MM.1S (cell line): ENCODE results near the gene PORCN.

Source experiments
- DNase-seq: peaks from one replicate; pipeline ENCODE4 v3.0.0-alpha.2; 2015
- H2AFZ ChIP-seq: fragments of 300-600 bp; sonication (generic); 2 replicates; pipeline ENCODE4 v1.6.0; 2016; ENCODE audit warnings: antibody characterized with exemption, low read length
- H3F3A ChIP-seq: fragments of 300-600 bp; sonication (generic); 2 replicates; pipeline ENCODE4 v1.6.1; 2016; ENCODE audit warnings: mild to moderate bottlenecking, antibody characterized with exemption, low read length, moderate library complexity, mixed read lengths; ENCODE audit not compliant: insufficient read depth
- H3K27ac ChIP-seq: fragments of 300-600 bp; sonication (generic); 2 replicates; pipeline ENCODE4 v1.5.1; 2016; ENCODE audit warnings: mild to moderate bottlenecking, low read length
- H3K27me3 ChIP-seq: fragments of 300-600 bp; sonication (generic); replicated peaks from 2 replicates; pipeline ENCODE4 v1.6.0; 2016; ENCODE audit warnings: low read length; ENCODE audit not compliant: insufficient read depth
- H3K36me3 ChIP-seq: fragments of 300-600 bp; sonication (generic); replicated peaks from 2 replicates; pipeline ENCODE4 v1.6.1; 2016; ENCODE audit warnings: mild to moderate bottlenecking, low read length, mixed read lengths; ENCODE audit not compliant: insufficient read depth
- H3K4me1 ChIP-seq: fragments of 300-600 bp; sonication (generic); 2 replicates; pipeline ENCODE4 v1.6.1; 2016; ENCODE audit warnings: low read length, mixed read lengths
- H3K4me2 ChIP-seq: fragments of 300-600 bp; sonication (generic); 2 replicates; pipeline ENCODE4 v1.6.0; 2016; ENCODE audit warnings: low read depth, low read length
- H3K4me3 ChIP-seq: fragments of 300-600 bp; sonication (generic); 2 replicates; pipeline ENCODE4 v1.5.1; 2016; ENCODE audit warnings: low read length, mixed read lengths
- H3K79me2 ChIP-seq: fragments of 300-600 bp; sonication (generic); 2 replicates; pipeline ENCODE4 v1.6.1; 2016; ENCODE audit warnings: mixed run types, low read length, mixed read lengths
- H3K9ac ChIP-seq: fragments of 300-600 bp; sonication (generic); 2 replicates; pipeline ENCODE4 v1.6.1; 2016; ENCODE audit warnings: low read length, mixed read lengths
- H3K9me2 ChIP-seq: fragments of 300-600 bp; sonication (generic); replicated peaks from 2 replicates; pipeline ENCODE4 v1.6.1; 2016; ENCODE audit warnings: mild to moderate bottlenecking, low read length, mixed read lengths; ENCODE audit not compliant: insufficient read depth
- H3K9me3 ChIP-seq: fragments of 300-600 bp; sonication (generic); replicated peaks from 2 replicates; pipeline ENCODE4 v1.6.1; 2016; ENCODE audit warnings: mild to moderate bottlenecking, low read length, mixed read lengths; ENCODE audit not compliant: insufficient read depth
- H4K20me1 ChIP-seq: fragments of 300-600 bp; sonication (generic); 2 replicates; pipeline ENCODE4 v1.6.1; 2016; ENCODE audit warnings: mild to moderate bottlenecking, low read length, moderate library complexity, mixed read lengths; ENCODE audit not compliant: insufficient read depth
- CTCF ChIP-seq: fragments of 300-600 bp; sonication (generic); IDR thresholded peaks from 2 replicates; pipeline ENCODE4 v1.5.1; 2016; ENCODE audit warnings: antibody characterized with exemption, low read length, mixed read lengths
- EZH2 ChIP-seq: fragments of 300-600 bp; sonication (generic); optimal IDR thresholded peaks from 2 replicates; pipeline ENCODE3; 2017; ENCODE audit warnings: low read depth, mild to moderate bottlenecking, antibody characterized with exemption, low read length, mixed read lengths
- EZH2phosphoT487 ChIP-seq: fragments of 300-600 bp; sonication (generic); IDR thresholded peaks from 2 replicates; pipeline ENCODE4 v1.6.1; 2018; ENCODE audit warnings: antibody characterized with exemption, low read length

The PORCN gene

GRCh38 chrX:48558271-48558670 lies 49.5 kb downstream of the PORCN start:
- Histone ChIP-seq H3K9me2 (no peaks in the 10 kb centered on the region), H3K27ac (no peak overlapping the region), H3K4me2 (no peak overlapping the region), H3K4me1 (no peaks in the 10 kb centered on the region), H3K9ac (no peak overlapping the region), H2AFZ (no peak overlapping the region), H4K20me1 (no peaks in the 10 kb centered on the region), H3K36me3 (no peaks in the 10 kb centered on the region), H3F3A (no peaks in the 10 kb centered on the region), H3K79me2 (no peaks in the 10 kb centered on the region), H3K9me3 (no peaks in the 10 kb centered on the region), H3K4me3 (no peak overlapping the region), H3K27me3 (no peaks in the 10 kb centered on the region)
- DNase-seq: no peak
- TF ChIP-seq CTCF: no peak
- no peak for TF ChIP-seq EZH2
- TF ChIP-seq EZH2phosphoT487: no peak

GRCh38 chrX:48559636-48560035 lies 50.8 kb downstream of the PORCN start:
- no peaks in the 10 kb centered on the region for H4K20me1 ChIP-seq
- H3K4me3 ChIP-seq: no peak overlapping the region
- no peak overlapping the region for H3K4me2 ChIP-seq
- no peak overlapping the region for H3K9ac ChIP-seq
- H3K9me3 ChIP-seq: no peaks in the 10 kb centered on the region
- no peaks in the 10 kb centered on the region for H3F3A ChIP-seq
- H3K27me3 ChIP-seq: no peaks in the 10 kb centered on the region
- H3K4me1 ChIP-seq: no peaks in the 10 kb centered on the region
- no peak overlapping the region for H2AFZ ChIP-seq
- H3K36me3 ChIP-seq: no peaks in the 10 kb centered on the region
- TF ChIP-seq EZH2 (no peak), EZH2phosphoT487 (no peak), CTCF (no peak)
- H3K79me2 ChIP-seq: no peaks in the 10 kb centered on the region
- DNase-seq: no peak
- H3K9me2 ChIP-seq: no peaks in the 10 kb centered on the region
- no peak overlapping the region for H3K27ac ChIP-seq

- no peaks in the 10 kb centered on the region for H3K36me3 ChIP-seq
- H4K20me1 ChIP-seq: no peaks in the 10 kb centered on the region
- no peak overlapping the region for H3K9ac ChIP-seq
- H3F3A ChIP-seq: no peaks in the 10 kb centered on the region
- H3K4me1 ChIP-seq: no peaks in the 10 kb centered on the region
- H3K9me2 ChIP-seq: no peaks in the 10 kb centered on the region
- H3K79me2 ChIP-seq: no peaks in the 10 kb centered on the region
- H2AFZ ChIP-seq: no peak overlapping the region
- DNase-seq: no peak
- TF ChIP-seq EZH2 (no peak), EZH2phosphoT487 (no peak), CTCF (no peak)
- H3K4me2 ChIP-seq: no peak overlapping the region
- no peak overlapping the region for H3K27ac ChIP-seq
- H3K4me3 ChIP-seq: no peak overlapping the region
- no peaks in the 10 kb centered on the region for H3K27me3 ChIP-seq
- H3K9me3 ChIP-seq: no peaks in the 10 kb centered on the region
Measured at GRCh38 chrX:48560056-48560455, 51.3 kb downstream of the PORCN start.
